GM12864 (cell line): ENCODE data around the gene CPB1.

Experiments used
- DNase-seq: peaks from one replicate; pipeline ENCODE4 v3.0.0-alpha.2; 2011; ENCODE audit warnings: low read depth
- H3K4me3 ChIP-seq: 2 replicates; pipeline ENCODE4 v1.5.1; 2011; ENCODE audit warnings: mild to moderate bottlenecking, low read depth, low read length, control low read depth
- TF ChIP-seq, protein P1 (sequence below): IDR thresholded peaks from 2 replicates; pipeline ENCODE4 v1.5.1; 2011; ENCODE audit warnings: low read depth, mild to moderate bottlenecking, moderate library complexity, low read length, control low read depth, inconsistent platforms; ENCODE audit errors: missing control alignments

CPB1 gene

DNA sequence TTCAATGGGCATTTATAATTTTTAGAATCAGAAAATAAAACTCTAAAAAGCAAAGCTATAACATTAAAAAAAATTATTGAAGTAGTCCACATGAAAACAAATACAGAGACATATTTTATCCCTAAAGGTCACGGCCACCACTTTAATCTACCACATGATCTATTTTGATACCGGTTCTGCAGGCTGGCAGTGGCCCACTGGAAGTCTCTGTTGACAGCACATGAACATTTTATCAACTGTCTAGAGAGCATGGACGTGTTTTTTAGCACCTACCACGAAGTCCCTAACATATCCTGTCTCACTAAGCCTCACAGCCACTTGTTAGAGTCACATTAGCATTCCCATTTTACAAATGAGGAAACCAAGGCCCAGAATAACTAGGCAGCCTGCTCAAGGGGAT, 35.7 kb downstream of the CPB1 start:
- no peak for DNase-seq
- no peak overlapping the region for H3K4me3 ChIP-seq
- TF ChIP-seq, protein P1, sequence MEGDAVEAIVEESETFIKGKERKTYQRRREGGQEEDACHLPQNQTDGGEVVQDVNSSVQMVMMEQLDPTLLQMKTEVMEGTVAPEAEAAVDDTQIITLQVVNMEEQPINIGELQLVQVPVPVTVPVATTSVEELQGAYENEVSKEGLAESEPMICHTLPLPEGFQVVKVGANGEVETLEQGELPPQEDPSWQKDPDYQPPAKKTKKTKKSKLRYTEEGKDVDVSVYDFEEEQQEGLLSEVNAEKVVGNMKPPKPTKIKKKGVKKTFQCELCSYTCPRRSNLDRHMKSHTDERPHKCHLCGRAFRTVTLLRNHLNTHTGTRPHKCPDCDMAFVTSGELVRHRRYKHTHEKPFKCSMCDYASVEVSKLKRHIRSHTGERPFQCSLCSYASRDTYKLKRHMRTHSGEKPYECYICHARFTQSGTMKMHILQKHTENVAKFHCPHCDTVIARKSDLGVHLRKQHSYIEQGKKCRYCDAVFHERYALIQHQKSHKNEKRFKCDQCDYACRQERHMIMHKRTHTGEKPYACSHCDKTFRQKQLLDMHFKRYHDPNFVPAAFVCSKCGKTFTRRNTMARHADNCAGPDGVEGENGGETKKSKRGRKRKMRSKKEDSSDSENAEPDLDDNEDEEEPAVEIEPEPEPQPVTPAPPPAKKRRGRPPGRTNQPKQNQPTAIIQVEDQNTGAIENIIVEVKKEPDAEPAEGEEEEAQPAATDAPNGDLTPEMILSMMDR = no peak

DNA sequence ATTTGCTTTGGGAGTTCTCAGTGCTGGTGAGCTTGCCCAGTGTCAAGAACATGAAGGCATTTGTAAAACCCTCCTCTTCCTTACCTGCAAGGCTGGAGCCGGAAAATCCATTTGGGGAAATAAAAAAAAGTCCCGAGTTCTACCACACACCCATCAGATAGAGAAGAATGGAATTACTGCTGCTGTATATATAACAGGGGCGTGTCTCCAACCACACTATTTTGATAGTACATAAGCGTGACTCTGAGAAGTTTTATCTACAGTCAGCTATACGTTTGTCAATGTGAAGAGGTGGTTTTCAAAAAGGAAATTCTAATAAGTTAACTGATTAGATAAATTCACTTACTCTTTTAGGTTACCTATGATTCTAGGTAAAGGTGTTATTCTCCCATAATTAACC, 36.2 kb downstream of the CPB1 start:
- TF ChIP-seq, protein P1 = no peak
- H3K4me3 ChIP-seq = no peak overlapping the region
- no peak for DNase-seq

DNA sequence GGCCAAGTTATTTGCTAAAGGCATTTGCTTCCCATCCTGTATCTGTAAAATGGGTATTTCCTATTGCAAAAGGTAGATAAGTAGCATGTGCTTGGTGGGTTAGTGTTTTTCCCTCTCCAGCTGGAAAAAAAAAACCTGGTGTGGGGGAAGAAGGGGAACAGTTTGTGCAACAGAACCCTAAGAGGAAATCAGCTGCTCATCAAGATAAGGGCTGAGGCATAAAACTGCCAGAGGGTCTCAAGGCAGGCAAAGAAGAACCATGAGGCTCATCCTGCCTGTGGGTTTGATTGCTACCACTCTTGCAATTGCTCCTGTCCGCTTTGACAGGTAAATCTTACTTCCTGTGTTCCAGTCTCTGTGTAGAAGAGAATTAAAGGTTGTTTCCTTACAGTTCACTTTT, 37.4 kb downstream of the CPB1 start, which contains the start of gene CPA3:
Gene CPA3 (plus strand): TSS at position 248 of the 400 bp plus-strand sequence. CDS start 12 bp downstream, at position 260.
- TF ChIP-seq, protein P1 = no peak
- no peak within 1 kb of the TSS for H3K4me3 ChIP-seq
- DNase-seq = no peak

DNA sequence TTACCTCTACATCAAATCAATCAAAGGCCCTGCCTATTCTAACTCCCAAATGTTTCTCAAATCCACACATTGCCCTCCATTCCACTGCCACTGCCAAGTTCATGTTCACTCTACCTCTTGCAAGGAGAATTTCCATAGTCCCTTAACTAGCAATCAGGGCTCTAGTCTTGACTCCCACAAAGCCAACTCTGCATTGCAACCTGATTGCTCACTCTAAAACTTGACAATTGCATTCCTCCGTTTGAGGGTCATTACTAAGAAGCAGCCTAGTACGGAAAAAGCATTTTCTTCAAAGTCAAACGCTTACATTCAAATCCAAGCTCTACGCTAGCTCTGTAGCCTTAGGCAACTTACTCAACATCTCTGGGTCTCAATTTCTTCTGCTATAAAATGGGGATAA, 38.6 kb downstream of the CPB1 start:
- DNase-seq = no peak
- no peak overlapping the region for H3K4me3 ChIP-seq
- TF ChIP-seq, protein P1 = no peak

DNA sequence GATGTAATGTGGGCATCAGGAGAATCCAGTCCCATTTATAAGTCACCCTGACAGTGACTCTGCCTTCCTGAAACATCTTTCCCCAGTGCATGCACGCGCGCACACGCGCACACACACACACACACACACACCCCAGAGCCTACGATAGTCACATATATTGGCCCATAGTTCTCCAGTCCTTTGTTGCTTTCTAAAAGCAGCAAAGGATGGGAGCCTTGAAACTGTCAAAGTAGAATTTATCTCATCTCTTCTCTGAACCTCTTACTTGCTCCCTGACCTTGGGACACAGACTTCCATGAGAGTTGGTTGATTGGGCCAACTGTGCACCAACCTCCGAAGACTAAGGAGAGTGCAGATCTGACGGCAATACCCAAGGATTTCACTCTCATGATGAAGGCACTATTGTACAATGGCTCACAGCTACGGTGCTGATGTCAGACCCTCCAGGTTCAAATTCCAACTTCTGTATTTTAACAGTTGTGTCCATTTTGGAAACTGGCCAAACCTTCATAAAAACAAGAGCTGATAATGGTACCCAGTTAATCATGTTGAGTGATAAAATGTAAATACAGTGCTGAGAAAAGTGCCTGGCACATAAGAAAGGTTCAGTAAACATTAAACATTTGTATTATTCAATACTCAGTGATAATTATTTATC, 45.8 kb downstream of the CPB1 start:
- no peak overlapping the region for H3K4me3 ChIP-seq
- DNase-seq = no peak
- TF ChIP-seq, protein P1 = no peak

DNA sequence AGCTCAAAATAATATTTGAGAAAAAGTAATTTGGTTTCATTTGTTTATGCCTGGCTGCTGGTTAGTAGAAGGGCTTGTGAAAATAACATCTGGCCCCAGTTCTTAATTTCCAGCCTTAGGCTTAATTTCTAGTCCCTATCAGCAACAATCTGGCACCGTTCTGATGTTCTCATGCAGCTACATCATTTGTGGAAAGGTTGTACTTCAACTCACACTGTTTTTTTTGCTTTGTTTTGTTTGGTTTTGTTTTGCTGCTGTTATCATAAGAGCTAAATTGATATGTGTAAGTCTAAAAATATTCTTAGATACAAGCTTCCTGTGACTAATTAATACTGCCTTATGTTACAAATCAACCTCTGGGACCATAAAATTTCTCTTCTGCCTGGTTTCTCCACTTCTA, 46.4 kb downstream of the CPB1 start:
- no peak for DNase-seq
- no peak overlapping the region for H3K4me3 ChIP-seq
- TF ChIP-seq, protein P1 = no peak

DNA sequence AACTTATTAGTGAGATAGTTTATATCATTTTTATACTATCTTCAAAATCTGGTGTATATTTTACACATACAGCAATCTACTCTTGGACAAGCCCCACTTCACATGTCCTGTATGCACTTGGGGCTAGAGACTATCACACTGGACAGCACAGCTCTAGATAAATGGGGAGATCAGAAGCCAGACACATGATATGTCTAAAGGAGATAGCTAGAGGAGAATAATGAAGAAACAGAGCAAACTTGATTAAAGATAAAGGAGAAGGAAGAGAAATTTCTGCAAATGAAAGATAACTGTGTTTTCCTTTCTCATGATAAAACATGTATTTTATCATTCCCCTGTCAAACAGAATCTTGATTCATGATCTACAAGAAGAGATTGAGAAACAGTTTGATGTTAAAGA, 50.5 kb downstream of the CPB1 start:
- H3K4me3 ChIP-seq = no peak overlapping the region
- TF ChIP-seq, protein P1 = no peak
- no peak for DNase-seq
